GM12878 (cell line): ENCODE results near the gene SOX30. TPM values are rescaled to one million over a fixed set of nuclear protein-coding genes. Genes with fewer than 3 reads are reported as not detected.

Source experiments
- ATAC-seq: fragments of 200-7000 bp; cut with Tn5 transposase; 3 replicates; pipeline ENCODE4 v1.9.1; 2020; ENCODE audit warnings: mild to moderate bottlenecking, moderate library complexity
- BruUV-seq: library from RNA; stranded (reverse); fragments of 400-500 nt; replicated peaks from 2 replicates; lab custom pipeline; 2021; lab: Mats Ljungman, UMichigan
- CTCF ChIA-PET: fragments of 300-600 bp; sonication (Branson Sonifier 250); formaldehyde crosslinking; extraction: SDS; loops from one replicate; lab custom pipeline; 2021; ENCODE audit warnings: inconsistent platforms; lab: Yijun Ruan, JAX
- POLR2A ChIA-PET: fragments of 350-600 bp; formaldehyde crosslinking; extraction: SDS; loops from one replicate; lab custom pipeline; 2021; ENCODE audit warnings: inconsistent platforms; lab: Charles Lee
- RAD21 ChIA-PET: fragments of 300-600 bp; sonication (Branson Sonifier 250); formaldehyde crosslinking; loops from one replicate; lab custom pipeline; 2023; ENCODE audit warnings: antibody characterized with exemption; ENCODE audit not compliant: unreplicated experiment; lab: Charles Lee
- SMC1A ChIA-PET: fragments of 300-600 bp; sonication (Branson Sonifier 250); formaldehyde crosslinking; loops from one replicate; lab custom pipeline; 2023; ENCODE audit not compliant: unreplicated experiment, uncharacterized antibody; lab: Charles Lee
- DNase-seq: peaks from one replicate; pipeline ENCODE4 v3.0.0-alpha.2; 2011; ENCODE audit warnings: low read depth, low spot score
- FAIRE-seq: peaks from 3 replicates; lab custom pipeline; 2011; peaks lifted over from hg19 to GRCh38; lab: Jason Lieb, UNC
- H2AFZ ChIP-seq: 2 replicates; pipeline ENCODE4 v1.6.0; 2011; ENCODE audit warnings: low read depth, low read length, control low read depth; ENCODE audit not compliant: control insufficient read depth
- H3K27ac ChIP-seq: 2 replicates; pipeline ENCODE4 v1.5.1; 2011; ENCODE audit warnings: control low read depth; ENCODE audit not compliant: control insufficient read depth, insufficient read depth
- H3K27me3 ChIP-seq, 2 experiments: replicated peaks in 1 of 2; 2 replicates each; pipeline versions ENCODE4 v1.6.0 to v1.6.1; 2011; ENCODE audit warnings: low read length in 1 of 2; ENCODE audit not compliant: control insufficient read depth in 2 of 2, insufficient read depth in 2 of 2
- H3K36me3 ChIP-seq, 2 experiments: 2 replicates each; pipeline ENCODE4 v1.5.1; 2011; ENCODE audit warnings: low read length in 1 of 2; ENCODE audit not compliant: control insufficient read depth in 2 of 2, insufficient read depth in 2 of 2
- H3K4me1 ChIP-seq: 2 replicates; pipeline ENCODE4 v1.6.1; 2011; ENCODE audit warnings: mild to moderate bottlenecking, low read length, moderate library complexity, mixed read lengths; ENCODE audit not compliant: control insufficient read depth, insufficient read depth
- H3K4me2 ChIP-seq: 2 replicates; pipeline ENCODE4 v1.6.0; 2011; ENCODE audit warnings: control low read depth; ENCODE audit not compliant: control insufficient read depth, insufficient read depth
- H3K4me3 ChIP-seq: fragments of 200-600 bp; sonication (generic); 2 replicates; pipeline ENCODE4 v1.5.1; 2016
- H3K79me2 ChIP-seq: 2 replicates; pipeline ENCODE4 v1.6.0; 2011; ENCODE audit warnings: low read length; ENCODE audit not compliant: control insufficient read depth, insufficient read depth
- H3K9ac ChIP-seq: 2 replicates; pipeline ENCODE4 v1.8.0; 2011; ENCODE audit warnings: low read length, control low read depth, mixed read lengths; ENCODE audit not compliant: control insufficient read depth, insufficient read depth
- H3K9me3 ChIP-seq: replicated peaks from 3 replicates; pipeline ENCODE4 v1.5.1; 2011; ENCODE audit warnings: mild to moderate bottlenecking, low read length; ENCODE audit not compliant: control insufficient read depth, insufficient read depth
- H4K20me1 ChIP-seq: 2 replicates; pipeline ENCODE4 v1.6.0; 2011; ENCODE audit not compliant: control insufficient read depth, insufficient read depth
- ETV6 ChIP-seq, 2 experiments: fragments of 450-650 bp in 1 of 2; IDR thresholded peaks in 1 of 2; conservative IDR thresholded peaks in 1 of 2; 2 replicates each; pipeline ENCODE4 v1.6.1; 2014; ENCODE audit warnings: antibody characterized with exemption in 1 of 2, borderline replicate concordance in 1 of 2, low read depth in 1 of 2, mild to moderate bottlenecking in 1 of 2, moderate library complexity in 1 of 2
- EZH2 ChIP-seq: IDR thresholded peaks from 2 replicates; pipeline ENCODE4 v1.6.1; 2012; ENCODE audit warnings: low read depth, mild to moderate bottlenecking, control low read depth, inconsistent platforms, low read length, borderline replicate concordance; ENCODE audit not compliant: control insufficient read depth
- HDGF ChIP-seq: fragments of 450-650 bp; IDR thresholded peaks from 2 replicates; pipeline ENCODE4 v1.6.1; 2016; ENCODE audit warnings: antibody characterized with exemption
- ZBTB11 ChIP-seq: fragments of 450-650 bp; formaldehyde crosslinking; IDR thresholded peaks from 2 replicates; pipeline ENCODE4 v1.5.0; 2022; ENCODE audit warnings: mild to moderate bottlenecking, missing genetic modification characterization
- ZBTB33 ChIP-seq: fragments of 450-650 bp; IDR thresholded peaks from 2 replicates; pipeline ENCODE4 v1.6.1; 2017; ENCODE audit warnings: mild to moderate bottlenecking
- WGBS: methylation state at CpG from one replicate; pipeline ENCODE4 v1.1.6; 2016; ENCODE audit warnings: low lambda C conversion rate; ENCODE audit not compliant: insufficient replicate concordance, insufficient coverage; ENCODE audit errors: missing lambda C conversion rate; 5-methylcytosine and 5-hydroxymethylcytosine counted together
- in situ Hi-C: fragments of 300-500 bp; cut with MboI; formaldehyde crosslinking; loops from 9 replicates; pipeline ENCODE4 v1.14.3; 2018; ENCODE audit warnings: mixed read lengths
- intact Hi-C: fragments of 100-400 bp; cut with micrococcal nuclease; formaldehyde crosslinking; loops from one replicate; pipeline ENCODE4 v1.14.2; 2022; ENCODE audit not compliant: unreplicated experiment
- polyA plus RNA-seq, 11 experiments: library from polyadenylated mRNA; depleted of rRNA in 4 of 11; unstranded in 6 of 11; stranded (reverse) in 5 of 11; fragments of >200 nt; fragmentation: Nextera tagmentation in 4 of 11; fragmentation: Illumina TruSeq in 1 of 11; extraction: Ambion mirVana in 4 of 11; extraction: Trizol in 1 of 11; gene quantifications; 1 replicate in 1 of 11; 2 replicates in 10 of 11; pipeline versions ENCODE4 v1.2.1 to v1.2.3, GENCODE V29; 2011 to 2016; ENCODE audit warnings: inconsistent platforms in 2 of 11, missing spikeins in 2 of 11, low read depth in 1 of 11
- total RNA-seq, 4 experiments: library from RNA; depleted of rRNA in 3 of 4; stranded (reverse); fragments of >200 nt in 3 of 4; fragmentation: Illumina TruSeq in 1 of 4; extraction: Trizol in 1 of 4; gene quantifications; 2 replicates each; pipeline versions ENCODE4 v1.2.1 to v1.2.3, GENCODE V29; 2013 to 2021
- TF ChIP-seq, protein P1 (sequence below): IDR thresholded peaks from 2 replicates; pipeline ENCODE4 v1.6.1; 2012; ENCODE audit warnings: mild to moderate bottlenecking, low read depth, low read length

Gene SOX30
- total and polyA plus RNA-seq, 10 of the 15 experiments (the other 5 are each of a cell fraction or from before 2014, with no cell fraction given) = 0.06 to 0.32 (median 0.10) TPM; not detected in 2

GRCh38 chr5:157668356-157668755, 16.1 kb upstream of the SOX30 start (continued):
- TF ChIP-seq, protein P1, sequence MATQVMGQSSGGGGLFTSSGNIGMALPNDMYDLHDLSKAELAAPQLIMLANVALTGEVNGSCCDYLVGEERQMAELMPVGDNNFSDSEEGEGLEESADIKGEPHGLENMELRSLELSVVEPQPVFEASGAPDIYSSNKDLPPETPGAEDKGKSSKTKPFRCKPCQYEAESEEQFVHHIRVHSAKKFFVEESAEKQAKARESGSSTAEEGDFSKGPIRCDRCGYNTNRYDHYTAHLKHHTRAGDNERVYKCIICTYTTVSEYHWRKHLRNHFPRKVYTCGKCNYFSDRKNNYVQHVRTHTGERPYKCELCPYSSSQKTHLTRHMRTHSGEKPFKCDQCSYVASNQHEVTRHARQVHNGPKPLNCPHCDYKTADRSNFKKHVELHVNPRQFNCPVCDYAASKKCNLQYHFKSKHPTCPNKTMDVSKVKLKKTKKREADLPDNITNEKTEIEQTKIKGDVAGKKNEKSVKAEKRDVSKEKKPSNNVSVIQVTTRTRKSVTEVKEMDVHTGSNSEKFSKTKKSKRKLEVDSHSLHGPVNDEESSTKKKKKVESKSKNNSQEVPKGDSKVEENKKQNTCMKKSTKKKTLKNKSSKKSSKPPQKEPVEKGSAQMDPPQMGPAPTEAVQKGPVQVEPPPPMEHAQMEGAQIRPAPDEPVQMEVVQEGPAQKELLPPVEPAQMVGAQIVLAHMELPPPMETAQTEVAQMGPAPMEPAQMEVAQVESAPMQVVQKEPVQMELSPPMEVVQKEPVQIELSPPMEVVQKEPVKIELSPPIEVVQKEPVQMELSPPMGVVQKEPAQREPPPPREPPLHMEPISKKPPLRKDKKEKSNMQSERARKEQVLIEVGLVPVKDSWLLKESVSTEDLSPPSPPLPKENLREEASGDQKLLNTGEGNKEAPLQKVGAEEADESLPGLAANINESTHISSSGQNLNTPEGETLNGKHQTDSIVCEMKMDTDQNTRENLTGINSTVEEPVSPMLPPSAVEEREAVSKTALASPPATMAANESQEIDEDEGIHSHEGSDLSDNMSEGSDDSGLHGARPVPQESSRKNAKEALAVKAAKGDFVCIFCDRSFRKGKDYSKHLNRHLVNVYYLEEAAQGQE = no peak
- no peak for TF ChIP-seq HDGF

DNA sequence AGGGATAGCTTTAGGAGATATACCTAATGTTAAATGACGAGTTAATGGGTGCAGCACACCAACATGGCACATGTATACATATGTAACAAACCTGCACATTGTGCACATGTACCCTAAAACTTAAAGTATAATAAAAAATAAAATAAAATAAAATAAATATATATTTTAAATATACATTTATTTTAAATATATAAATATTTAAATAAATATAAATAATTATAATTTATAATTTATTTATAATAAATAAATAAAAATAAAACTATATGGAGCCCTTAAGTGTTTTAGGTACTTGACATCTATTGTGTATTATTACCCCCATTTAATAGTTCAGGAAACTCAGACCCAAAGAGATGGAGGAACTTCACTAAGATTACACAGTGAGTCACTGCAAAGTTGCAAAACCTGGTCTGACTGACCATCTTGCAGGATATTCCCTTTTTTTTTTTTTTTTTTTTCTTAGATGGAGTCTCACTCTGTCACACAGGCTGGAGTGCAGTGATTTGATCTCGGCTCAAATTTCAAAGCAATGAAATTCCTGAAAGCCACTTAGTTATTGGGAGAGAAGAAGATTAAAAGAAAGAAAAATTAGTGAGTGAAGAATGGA, 13.3 kb upstream of the SOX30 start:
- BruUV-seq = no TSS peak
- intact Hi-C loops (loop anchor here (5.0 kb wide), 2 partner anchors 163 to 233 kb away; no protein-coding TSS in a partner anchor), in situ Hi-C loops (no loop called here)
- Histone ChIP-seq H3K4me2 (no peak overlapping the region), H3K9ac (no peak overlapping the region), H3K36me3 (no peaks in the 10 kb centered on the region), H3K9me3 (no peaks in the 10 kb centered on the region), H3K27me3 (no peaks in the 10 kb centered on the region), H3K79me2 (no peaks in the 10 kb centered on the region), H4K20me1 (no peaks in the 10 kb centered on the region), H3K4me1 (no peaks in the 10 kb centered on the region; the same call in 1 of the 2 replicates), H2AFZ (no peak overlapping the region), H3K27ac (no peak overlapping the region), H3K4me3 (no peak overlapping the region)
- ChIA-PET CTCF (interaction anchor here (0.9 to 8.0 kb wide), 2 partner anchors 79 to 96 kb away, joined by 3 to 95 read pairs; partner anchors contain the start of gene LSM11), SMC1A (interaction anchor here (5.4 kb wide), 1 partner anchor 53 kb away, joined by 52 read pairs; no protein-coding TSS in a partner anchor), RAD21 (no interaction called here), POLR2A (interaction anchor here (0.6 to 0.7 kb wide), 2 partner anchors 76 to 122 kb away, joined by 3 read pairs; no protein-coding TSS in a partner anchor)
- no peak for DNase-seq
- no peak for FAIRE-seq
- WGBS = 55% methylated on average over 2 of the region's 2 CpGs
- ATAC-seq = no peak
- no peak for TF ChIP-seq ZBTB33
- no peak for TF ChIP-seq EZH2
- TF ChIP-seq ETV6 (conservative IDR thresholded peaks at IDR 0.05 in 1 of 2, IDR thresholded peaks at IDR 0.05 in 1 of 2; ENCODE audit: borderline replicate concordance in 1 of 2, low read depth in 1 of 2) = no peak
- no peak for TF ChIP-seq ZBTB11 (CRISPR knock-in tag)
